Mesodermal cell (in vitro differentiated cells): Measurements from ENCODE around the gene CHD2.

Source experiments
- H3K27ac ChIP-seq: 2 replicates; pipeline ENCODE4 v1.7.0; 2013; ENCODE audit warnings: mild to moderate bottlenecking, low read depth, low read length, moderate library complexity; ENCODE audit not compliant: severe bottlenecking
- H3K36me3 ChIP-seq: 2 replicates; pipeline ENCODE4 v1.7.1; 2013; ENCODE audit warnings: mild to moderate bottlenecking, low read length, moderate library complexity; ENCODE audit not compliant: control insufficient read depth, insufficient read depth
- H3K4me1 ChIP-seq: one replicate; pipeline ENCODE4 v1.7.1; 2013; ENCODE audit warnings: mild to moderate bottlenecking, low read length; ENCODE audit not compliant: insufficient read depth, control insufficient read depth, poor library complexity, severe bottlenecking
- H3K4me3 ChIP-seq: 2 replicates; pipeline ENCODE4 v1.7.0; 2013; ENCODE audit warnings: low read length, control low read depth, mild to moderate bottlenecking; ENCODE audit not compliant: insufficient read depth, poor library complexity, severe bottlenecking; ENCODE audit errors: extremely low read depth
- H3K9me3 ChIP-seq: 2 replicates; pipeline ENCODE4 v1.7.1; 2013; ENCODE audit warnings: mild to moderate bottlenecking, low read length, moderate library complexity; ENCODE audit not compliant: control insufficient read depth
- WGBS, 2 experiments: methylation state at CpG; one replicate each; pipeline ENCODE4 v1.1.5; 2013; ENCODE audit warnings: missing lambda C conversion rate in 2 of 2; ENCODE audit not compliant: insufficient coverage in 2 of 2; 5-methylcytosine and 5-hydroxymethylcytosine counted together

Gene CHD2

DNA sequence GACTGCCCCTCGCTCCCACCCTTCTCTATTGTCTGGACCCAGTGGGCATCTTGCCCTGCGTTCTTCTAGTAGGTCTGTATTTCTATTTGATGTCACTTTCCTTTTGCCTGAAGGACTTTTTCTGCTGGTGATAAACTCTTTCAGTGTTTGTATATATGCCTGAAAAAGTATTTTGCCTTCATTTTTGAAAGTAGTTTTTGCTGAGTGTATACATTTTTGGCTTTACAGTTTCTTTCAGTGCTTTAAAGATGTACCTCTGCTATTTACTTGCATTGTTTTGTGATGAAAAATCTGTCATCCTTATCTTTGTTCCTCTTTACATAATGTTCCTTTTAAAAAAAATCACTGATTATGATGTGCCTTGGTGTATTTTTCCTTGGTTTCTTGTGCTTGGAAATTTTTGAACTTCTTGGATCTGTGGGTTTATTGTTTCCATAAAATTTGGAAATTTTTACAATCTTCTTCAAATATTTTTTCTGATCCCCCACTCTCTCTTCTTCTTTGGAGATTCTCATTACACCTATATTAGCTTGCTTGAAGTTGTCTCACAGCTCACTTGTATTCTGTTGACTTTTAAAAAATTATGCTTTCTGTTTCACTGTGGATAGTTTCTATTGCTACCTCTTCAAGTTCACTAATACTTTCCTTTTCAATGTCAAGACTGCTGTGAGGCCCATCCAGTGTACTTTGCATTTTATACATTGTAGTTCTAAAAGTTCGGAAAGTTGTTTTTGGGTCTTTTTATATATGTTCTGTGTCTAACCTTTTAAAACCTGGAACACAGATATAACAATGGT, 121.0 kb downstream of the CHD2 start:
- Histone ChIP-seq H3K27ac (no peak overlapping the region), H3K9me3 (no peaks in the 10 kb centered on the region), H3K4me3 (no peak overlapping the region), H3K36me3 (peaks cover 100% of the 10 kb centered on the region), H3K4me1 (peaks cover 4% of the 10 kb centered on the region)
- no CpG with 5 or more reads among the region's 3 CpGs for WGBS, 2 experiments

DNA sequence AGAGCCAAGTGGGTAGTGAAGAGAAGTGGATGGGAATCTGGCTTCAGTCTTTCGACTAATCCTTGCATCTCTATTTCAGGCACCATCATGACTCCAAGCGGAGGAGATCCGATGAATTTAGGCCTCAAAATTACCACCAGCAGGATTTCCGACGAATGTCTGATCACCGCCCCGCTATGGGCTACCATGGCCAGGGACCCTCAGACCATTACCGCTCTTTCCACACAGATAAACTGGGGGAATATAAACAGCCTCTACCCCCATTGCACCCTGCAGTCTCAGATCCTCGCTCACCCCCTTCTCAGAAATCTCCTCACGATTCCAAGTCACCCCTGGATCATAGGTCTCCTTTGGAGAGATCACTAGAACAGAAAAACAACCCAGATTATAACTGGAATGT, 124.2 kb downstream of the CHD2 start:
- WGBS, 2 experiments = 94% methylated on average over 9 to 10 of the region's 10 CpGs
- H3K9me3 ChIP-seq = no peaks in the 10 kb centered on the region
- H3K4me3 ChIP-seq = no peak overlapping the region
- no peak overlapping the region for H3K27ac ChIP-seq
- peaks cover 86% of the 10 kb centered on the region for H3K36me3 ChIP-seq
- peaks cover 10% of the 10 kb centered on the region for H3K4me1 ChIP-seq

DNA sequence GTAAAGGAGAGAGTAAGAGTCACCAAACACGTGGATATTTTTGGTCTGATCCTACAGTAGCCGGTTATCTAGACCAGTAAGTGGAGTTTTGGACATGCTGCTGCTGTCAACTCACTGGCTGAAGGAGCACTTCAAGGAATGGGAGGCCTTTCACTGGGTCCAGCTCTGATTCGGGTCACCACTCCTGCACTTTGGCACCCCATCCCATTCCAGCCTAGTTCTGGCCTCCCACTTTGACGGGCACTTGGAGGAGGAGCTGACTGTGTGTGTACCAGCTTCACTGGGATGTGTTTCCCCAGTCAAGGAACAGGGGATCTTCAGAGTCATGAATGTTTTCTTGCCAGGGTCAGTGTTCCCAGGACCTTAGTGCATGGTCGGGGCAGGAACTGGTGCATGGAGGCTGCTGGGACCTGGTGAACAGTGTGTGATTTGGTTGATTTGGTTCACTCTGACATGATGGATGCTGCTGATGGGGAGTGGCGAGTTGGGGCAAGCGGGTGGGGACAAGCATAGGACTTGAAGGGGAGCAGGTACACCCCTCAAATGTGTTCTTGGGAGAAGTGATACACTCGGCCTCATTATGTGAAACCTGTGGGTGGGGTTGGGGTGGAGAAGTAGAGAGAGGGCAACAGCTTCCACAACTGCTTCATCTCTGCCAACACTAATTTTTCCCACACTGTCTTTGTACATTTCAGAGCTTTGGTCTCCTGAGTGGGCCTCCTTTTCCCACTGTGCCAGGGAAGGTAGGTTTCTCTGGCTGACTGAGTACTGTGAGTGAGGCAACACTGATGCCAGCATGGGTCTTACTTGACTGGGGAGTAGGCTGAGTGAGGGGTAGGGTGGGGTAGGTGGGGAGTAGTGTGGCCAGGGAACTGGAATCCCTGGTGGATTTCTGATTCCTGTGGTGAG, 124.8 kb downstream of the CHD2 start:
- 98 to 100% methylated on average over 5 to 7 of the region's 8 CpGs for WGBS, 2 experiments
- H3K4me1 ChIP-seq = peaks cover 10% of the 10 kb centered on the region
- peaks cover 79% of the 10 kb centered on the region for H3K36me3 ChIP-seq
- H3K27ac ChIP-seq = no peak overlapping the region
- H3K9me3 ChIP-seq = no peaks in the 10 kb centered on the region
- H3K4me3 ChIP-seq = no peak overlapping the region

DNA sequence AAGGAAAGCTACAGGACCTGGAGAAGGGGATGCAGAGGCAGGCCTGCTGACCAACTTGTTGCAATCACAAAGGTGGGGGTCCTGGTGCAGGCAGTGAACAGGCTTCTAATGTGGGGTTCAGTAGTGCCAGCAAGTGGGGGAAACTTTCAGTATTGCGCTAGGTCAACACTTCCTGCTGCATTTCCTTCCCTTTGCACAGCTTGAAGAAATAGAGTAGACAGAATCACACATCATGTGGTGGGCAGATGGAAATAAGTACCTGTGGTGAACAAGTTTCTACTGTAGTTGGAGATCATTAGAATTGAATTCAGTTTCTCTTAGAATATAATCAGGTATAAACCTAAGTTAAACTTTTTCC, 125.5 kb downstream of the CHD2 start:
- no peaks in the 10 kb centered on the region for H3K9me3 ChIP-seq
- no CpG with 5 or more reads among the region's 1 CpG for WGBS, 2 experiments
- H3K4me3 ChIP-seq = no peak overlapping the region
- H3K36me3 ChIP-seq = peaks cover 73% of the 10 kb centered on the region
- peaks cover 10% of the 10 kb centered on the region for H3K4me1 ChIP-seq
- no peak overlapping the region for H3K27ac ChIP-seq

DNA sequence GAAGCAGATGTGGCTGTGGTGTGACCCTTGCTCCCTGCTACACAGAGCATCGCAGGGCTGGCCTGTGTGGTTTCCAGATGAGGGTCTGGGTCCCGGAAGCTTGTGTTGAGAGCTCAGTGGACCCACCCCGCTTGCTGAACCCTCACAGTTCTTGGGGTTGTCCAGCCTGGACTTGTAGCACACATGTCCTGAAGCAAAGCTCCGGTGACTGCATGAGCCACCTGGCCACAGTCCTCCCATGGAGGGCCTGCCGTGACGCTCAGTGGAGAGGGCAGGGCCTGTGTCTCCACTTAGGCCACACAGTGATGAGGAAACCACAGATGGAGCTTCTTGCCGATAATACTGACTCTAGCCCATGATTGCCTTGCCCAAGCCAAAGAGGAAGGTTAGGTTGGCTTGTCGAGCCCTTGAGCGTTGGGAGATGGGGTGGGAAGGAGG, 126.3 kb downstream of the CHD2 start:
- 96 to 97% methylated on average over 8 to 9 of the region's 9 CpGs for WGBS, 2 experiments
- no peaks in the 10 kb centered on the region for H3K9me3 ChIP-seq
- peak overlapping the region; percentile 20 for H3K27ac ChIP-seq
- no peak overlapping the region for H3K4me3 ChIP-seq
- peaks cover 65% of the 10 kb centered on the region for H3K36me3 ChIP-seq
- peaks cover 10% of the 10 kb centered on the region for H3K4me1 ChIP-seq

DNA sequence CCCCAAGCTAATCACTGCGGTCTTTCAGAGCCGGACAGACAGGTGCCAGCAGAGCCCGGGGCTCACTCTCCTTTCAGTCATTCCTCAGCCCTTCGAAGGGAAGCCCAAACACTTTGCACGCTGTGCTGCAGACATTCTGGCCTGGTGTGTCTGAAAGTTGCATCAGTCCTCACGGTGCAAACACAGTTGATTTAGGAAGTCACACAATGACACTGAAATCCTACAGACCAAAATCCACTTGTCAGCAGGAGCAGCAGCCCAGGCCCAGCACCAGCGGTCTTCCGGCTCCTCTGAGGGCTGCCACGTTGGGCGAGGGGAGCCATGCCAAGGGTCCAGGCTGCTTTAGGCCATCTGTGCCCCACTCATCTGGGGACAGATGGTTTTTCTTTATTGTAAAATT, 127.3 kb downstream of the CHD2 start:
- H3K9me3 ChIP-seq = no peaks in the 10 kb centered on the region
- peaks cover 55% of the 10 kb centered on the region for H3K36me3 ChIP-seq
- 93 to 97% methylated on average over 4 to 8 of the region's 10 CpGs for WGBS, 2 experiments
- H3K27ac ChIP-seq = peak overlapping the region; percentile 53
- H3K4me1 ChIP-seq = peaks cover 10% of the 10 kb centered on the region
- no peak overlapping the region for H3K4me3 ChIP-seq

DNA sequence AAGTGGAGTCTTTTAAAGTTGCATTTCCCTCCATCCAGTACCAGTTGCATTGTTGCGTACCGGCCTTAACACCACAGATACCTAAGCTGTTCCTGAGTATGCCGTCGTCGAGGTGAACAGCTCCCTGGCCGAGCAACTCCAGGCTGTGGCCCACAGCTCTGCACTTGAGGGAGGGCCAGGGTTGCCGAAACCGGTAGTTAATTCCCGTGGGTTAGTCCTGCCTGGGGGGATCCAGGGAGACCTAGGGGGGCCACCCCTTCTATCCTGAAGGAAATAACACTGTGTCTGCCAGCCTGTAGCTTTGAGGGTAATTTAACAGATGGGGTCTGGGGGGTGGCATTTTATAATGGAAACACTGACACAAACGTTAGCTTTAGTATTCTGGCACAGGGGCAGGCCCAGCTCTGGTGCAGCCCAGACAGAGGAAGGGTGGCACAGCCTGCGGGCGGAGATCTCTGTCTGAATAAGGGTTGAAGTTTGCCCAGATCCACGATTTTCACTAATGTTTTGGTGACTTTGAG, 128.0 kb downstream of the CHD2 start:
- Histone ChIP-seq H3K4me3 (no peak overlapping the region), H3K9me3 (no peaks in the 10 kb centered on the region), H3K4me1 (peaks cover 10% of the 10 kb centered on the region), H3K36me3 (peaks cover 47% of the 10 kb centered on the region), H3K27ac (peak overlapping the region; percentile 30)
- WGBS, 2 experiments = 93% methylated on average over 11 to 12 of the region's 13 CpGs

DNA sequence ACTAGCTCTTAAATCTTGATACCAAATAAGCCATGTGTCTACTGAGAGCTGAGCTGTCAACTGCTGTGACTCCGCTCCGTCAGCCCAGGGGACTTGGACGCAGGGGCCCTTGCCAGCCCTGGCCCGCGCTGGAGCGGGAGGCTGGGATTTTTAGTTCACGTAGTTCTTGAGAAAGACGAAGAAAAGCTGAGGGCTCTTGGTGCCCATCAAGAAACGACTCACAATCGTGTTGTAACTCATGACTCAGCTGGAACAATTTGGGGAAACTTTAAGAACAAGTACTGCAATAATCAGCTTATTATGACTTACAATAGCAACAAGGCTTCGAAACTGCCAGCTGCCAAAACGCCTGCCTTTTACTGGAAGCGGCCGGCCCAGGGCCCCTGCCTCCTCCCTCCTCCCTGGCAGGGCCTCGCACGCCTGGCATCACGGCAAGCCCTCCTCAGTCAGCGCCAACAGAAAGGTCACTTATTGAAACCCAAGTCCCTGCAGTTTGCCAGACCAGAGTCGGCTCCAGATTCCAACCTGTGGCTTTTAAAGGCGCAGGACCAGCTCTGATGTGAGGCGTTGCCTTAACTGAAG, 128.6 kb downstream of the CHD2 start:
- peaks cover 42% of the 10 kb centered on the region for H3K36me3 ChIP-seq
- 92 to 95% methylated on average over 14 to 21 of the region's 21 CpGs for WGBS, 2 experiments
- H3K27ac ChIP-seq = peak overlapping the region; percentile 30

DNA sequence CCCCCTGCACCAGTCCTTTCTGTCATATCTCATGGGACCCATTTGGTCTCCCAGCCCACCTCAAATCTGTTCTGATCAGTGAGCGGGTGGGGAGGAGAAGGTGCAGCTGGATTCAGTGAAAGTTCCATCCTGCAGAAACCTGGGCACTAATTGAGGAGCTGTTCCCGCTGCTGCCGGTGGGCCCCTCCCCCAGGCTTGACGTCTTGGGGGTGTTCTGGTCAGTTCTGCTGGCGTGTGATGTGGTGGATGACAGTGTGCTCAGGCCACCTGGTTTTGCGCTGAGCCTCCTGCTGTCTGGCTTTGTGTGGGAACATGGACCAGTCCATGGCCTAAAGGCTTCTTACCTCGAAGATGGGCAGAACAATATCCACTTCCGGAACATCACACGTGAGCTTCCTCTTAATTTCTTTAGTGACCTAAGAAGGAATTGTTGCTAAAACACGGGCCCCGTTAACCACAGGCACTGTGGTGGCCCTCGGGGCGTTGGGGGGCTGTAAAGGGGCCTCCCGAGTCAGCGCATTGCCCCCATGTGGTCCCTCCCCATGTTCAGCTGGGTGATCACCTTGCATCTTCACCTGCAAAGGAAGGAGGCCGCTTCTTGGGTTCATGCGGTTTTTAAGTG, 129.2 kb downstream of the CHD2 start:
- H3K36me3 ChIP-seq = peaks cover 36% of the 10 kb centered on the region
- H3K9me3 ChIP-seq = no peaks in the 10 kb centered on the region
- whole genome bisulfite sequencing, 2 experiments = 88 to 92% methylated on average over 15 to 17 of the region's 17 CpGs
- H3K4me1 ChIP-seq = peaks cover 10% of the 10 kb centered on the region
- no peak overlapping the region for H3K4me3 ChIP-seq
- no peak overlapping the region for H3K27ac ChIP-seq

More for the DNA sequence above, 128.6 kb downstream of the CHD2 start:
- Histone ChIP-seq H3K4me3 (no peak overlapping the region), H3K9me3 (no peaks in the 10 kb centered on the region), H3K4me1 (peaks cover 10% of the 10 kb centered on the region)

DNA sequence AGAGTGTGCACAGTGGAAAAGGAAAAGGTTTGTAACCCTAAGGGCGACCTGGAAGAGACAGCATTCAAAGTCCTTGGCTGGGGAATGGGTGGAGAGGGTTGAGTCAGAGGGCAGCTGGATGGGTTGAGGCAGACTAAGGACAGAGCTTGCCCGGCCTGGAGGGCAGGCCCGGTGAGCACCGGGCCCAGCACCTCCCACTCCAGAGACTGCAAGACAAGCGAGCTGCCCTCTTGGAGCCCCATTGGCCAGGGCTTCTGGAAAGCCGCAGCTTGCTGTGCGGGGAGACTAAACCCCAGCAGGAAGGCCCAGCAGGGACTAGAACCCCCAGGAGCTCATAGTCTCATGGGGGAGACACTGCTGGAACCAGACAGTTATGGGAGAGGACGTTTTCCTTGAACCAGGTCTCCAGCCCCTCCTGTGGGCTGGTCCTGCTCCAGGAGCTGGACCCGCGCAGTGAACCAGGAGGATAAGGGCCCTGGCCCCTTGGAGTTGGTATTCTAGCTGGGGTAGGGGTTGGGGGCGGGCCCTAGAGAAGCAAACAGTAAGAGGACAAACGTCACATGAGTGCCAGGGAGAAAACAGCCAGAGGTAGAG, 129.8 kb downstream of the CHD2 start:
- peaks cover 10% of the 10 kb centered on the region for H3K4me1 ChIP-seq
- peak overlapping the region; percentile 10 for H3K27ac ChIP-seq
- 86 to 89% methylated on average over 6 to 12 of the region's 12 CpGs for WGBS, 2 experiments
- H3K9me3 ChIP-seq = no peaks in the 10 kb centered on the region
- peaks cover 30% of the 10 kb centered on the region for H3K36me3 ChIP-seq
- H3K4me3 ChIP-seq = no peak overlapping the region
